PC-9 (cell line): ENCODE results near the gene SLC17A7. TPM values are rescaled to one million over a fixed set of nuclear protein-coding genes. Genes with fewer than 3 reads are reported as not detected.
"Not testable (repeated sequence)": the region's sequence is repeated elsewhere in the genome, so short reads cannot be mapped to it uniquely, and the experiment has no call there.

Experiments used
- BruUV-seq: library from RNA; stranded (reverse); fragments of 400-500 nt; replicated peaks from 2 replicates; lab custom pipeline; 2021; lab: Mats Ljungman, UMichigan
- CTCF ChIA-PET: fragments of 300-600 bp; sonication (Branson Sonifier 250); formaldehyde crosslinking; loops from one replicate; lab custom pipeline; 2022; ENCODE audit warnings: antibody characterized with exemption; lab: Charles Lee
- POLR2A ChIA-PET: fragments of 300-600 bp; sonication (Branson Sonifier 250); formaldehyde crosslinking; loops from one replicate; lab custom pipeline; 2022; ENCODE audit warnings: antibody characterized with exemption; ENCODE audit not compliant: unreplicated experiment; lab: Charles Lee
- DNase-seq, 2 experiments: peaks; one replicate each; pipeline versions ENCODE4 v3.0.0 to v3.0.0-alpha.2; 2015 to 2022; ENCODE audit warnings: mixed read lengths in 1 of 2
- H2AFZ ChIP-seq: fragments of 200-600 bp; sonication (generic); 2 replicates; pipeline ENCODE4 v1.8.1; 2017; ENCODE audit warnings: antibody characterized with exemption
- H3F3A ChIP-seq: fragments of 200-600 bp; sonication (generic); 2 replicates; pipeline ENCODE4 v1.8.1; 2017; ENCODE audit warnings: antibody characterized with exemption, mild to moderate bottlenecking, low read depth; ENCODE audit not compliant: insufficient read depth
- H3K27ac ChIP-seq: fragments of 200-600 bp; sonication (generic); 2 replicates; pipeline ENCODE4 v1.6.1; 2016; ENCODE audit warnings: mixed run types
- H3K27me3 ChIP-seq: fragments of 200-600 bp; sonication (generic); 2 replicates; pipeline ENCODE4 v1.6.1; 2016; ENCODE audit warnings: low read depth, mixed run types; ENCODE audit not compliant: insufficient read depth
- H3K36me3 ChIP-seq: fragments of 200-600 bp; sonication (generic); 2 replicates; pipeline ENCODE4 v1.6.1; 2016; ENCODE audit warnings: low read depth, mixed run types
- H3K4me1 ChIP-seq: fragments of 200-600 bp; sonication (generic); replicated peaks from 2 replicates; pipeline ENCODE4 v1.6.1; 2016; ENCODE audit warnings: mixed run types; ENCODE audit not compliant: insufficient read depth
- H3K4me2 ChIP-seq: fragments of 200-600 bp; sonication (generic); 2 replicates; pipeline ENCODE4 v1.6.1; 2017; ENCODE audit warnings: mixed run types
- H3K4me3 ChIP-seq: fragments of 200-600 bp; sonication (generic); 2 replicates; pipeline ENCODE4 v1.6.1; 2016; ENCODE audit warnings: mixed run types
- H3K79me2 ChIP-seq: fragments of 200-600 bp; sonication (generic); 2 replicates; pipeline ENCODE4 v1.6.1; 2017; ENCODE audit warnings: low read depth, mixed run types
- H3K9me2 ChIP-seq: fragments of 200-600 bp; sonication (generic); 2 replicates; pipeline ENCODE4 v1.8.1; 2017; ENCODE audit warnings: mild to moderate bottlenecking; ENCODE audit not compliant: insufficient read depth
- H3K9me3 ChIP-seq: fragments of 200-600 bp; sonication (generic); 2 replicates; pipeline ENCODE4 v1.8.1; 2016; ENCODE audit warnings: low read depth; ENCODE audit not compliant: insufficient read depth
- H4K20me1 ChIP-seq: fragments of 200-600 bp; sonication (generic); 2 replicates; pipeline ENCODE4 v1.8.1; 2017; ENCODE audit not compliant: insufficient read depth
- EZH2 ChIP-seq: fragments of 200-600 bp; sonication (generic); IDR thresholded peaks from 2 replicates; pipeline ENCODE4 v1.8.0; 2017; ENCODE audit warnings: antibody characterized with exemption, low read depth
- intact Hi-C: fragments of 100-400 bp; cut with micrococcal nuclease; formaldehyde crosslinking; loops from one replicate; pipeline ENCODE4 v1.10.0; 2022; ENCODE audit not compliant: unreplicated experiment
- total RNA-seq: library from RNA; stranded (reverse); gene quantifications from 2 replicates; pipeline ENCODE4 v1.2.3, GENCODE V29; 2021
- TF ChIP-seq, protein P1 (sequence below): fragments of 200-600 bp; sonication (generic); conservative IDR thresholded peaks from 2 replicates; pipeline ENCODE4 v1.6.1; 2017; ENCODE audit warnings: mixed run types, antibody characterized with exemption, mild to moderate bottlenecking, moderate library complexity

Gene SLC17A7
- total RNA-seq, 1 experiment from 2014 or later = 0.68 TPM

- ChIA-PET POLR2A (interaction anchor here (0.6 to 0.7 kb wide), 2 partner anchors 12 to 322 kb away, joined by 3 read pairs; no protein-coding TSS in a partner anchor), CTCF (no interaction called here)
- Histone ChIP-seq H3F3A (peaks cover 34% of the 10 kb centered on the region), H4K20me1 (no peaks in the 10 kb centered on the region), H3K27ac (no peak within 1 kb of the TSS), H3K36me3 (no peaks in the 10 kb centered on the region), H3K27me3 (0 out of 2 replicates have a peak, but pooled peaks cover 4% of the 10 kb centered on the region), H3K4me2 (peak within 1 kb of the TSS; percentile 94), H3K79me2 (no peaks in the 10 kb centered on the region), H3K9me2 (no peaks in the 10 kb centered on the region), H2AFZ (peak within 1 kb of the TSS; percentile 98), H3K9me3 (no peaks in the 10 kb centered on the region), H3K4me3 (peak within 1 kb of the TSS; percentile 98), H3K4me1 (0 out of 2 replicates have a peak, but pooled peaks cover 3% of the 10 kb centered on the region)
- peak; percentile 60 to 79 for DNase-seq
- TF ChIP-seq EZH2 = no peak
- TF ChIP-seq, protein P1, sequence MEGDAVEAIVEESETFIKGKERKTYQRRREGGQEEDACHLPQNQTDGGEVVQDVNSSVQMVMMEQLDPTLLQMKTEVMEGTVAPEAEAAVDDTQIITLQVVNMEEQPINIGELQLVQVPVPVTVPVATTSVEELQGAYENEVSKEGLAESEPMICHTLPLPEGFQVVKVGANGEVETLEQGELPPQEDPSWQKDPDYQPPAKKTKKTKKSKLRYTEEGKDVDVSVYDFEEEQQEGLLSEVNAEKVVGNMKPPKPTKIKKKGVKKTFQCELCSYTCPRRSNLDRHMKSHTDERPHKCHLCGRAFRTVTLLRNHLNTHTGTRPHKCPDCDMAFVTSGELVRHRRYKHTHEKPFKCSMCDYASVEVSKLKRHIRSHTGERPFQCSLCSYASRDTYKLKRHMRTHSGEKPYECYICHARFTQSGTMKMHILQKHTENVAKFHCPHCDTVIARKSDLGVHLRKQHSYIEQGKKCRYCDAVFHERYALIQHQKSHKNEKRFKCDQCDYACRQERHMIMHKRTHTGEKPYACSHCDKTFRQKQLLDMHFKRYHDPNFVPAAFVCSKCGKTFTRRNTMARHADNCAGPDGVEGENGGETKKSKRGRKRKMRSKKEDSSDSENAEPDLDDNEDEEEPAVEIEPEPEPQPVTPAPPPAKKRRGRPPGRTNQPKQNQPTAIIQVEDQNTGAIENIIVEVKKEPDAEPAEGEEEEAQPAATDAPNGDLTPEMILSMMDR = peak; percentile 99
- no TSS peak for BruUV-seq
- intact Hi-C loops = no loop called here
These were observed 32.7 kb upstream of the SLC17A7 start, which contains the start of gene FLT3LG for GRCh38 chr19:49473868-49474541. FLT3LG (plus strand) TSS chr19:49474215; CDS start chr19:49474640, 425 bp downstream.

GRCh38 chr19:49473501-49473867 lies 32.2 kb upstream of the SLC17A7 start:
- ChIA-PET POLR2A (interaction anchor here (0.6 to 0.7 kb wide), 2 partner anchors 12 to 323 kb away, joined by 3 read pairs; no protein-coding TSS in a partner anchor), CTCF (interaction anchor here (0.6 kb wide), 1 partner anchor 151 kb away, joined by 5 read pairs; no protein-coding TSS in a partner anchor)
- Histone ChIP-seq H3F3A (peaks cover 35% of the 10 kb centered on the region), H3K4me2 (peak overlapping the region; percentile 94), H3K4me3 (peak overlapping the region; percentile 98; the same call in 1 of the 2 replicates), H2AFZ (peak overlapping the region; percentile 98)
- H3K4me1 ChIP-seq, H3K27me3 ChIP-seq, H3K27ac ChIP-seq, DNase-seq, H3K79me2 ChIP-seq, H3K9me2 ChIP-seq, H3K36me3 ChIP-seq, intact Hi-C loops, H3K9me3 ChIP-seq, BruUV-seq, H4K20me1 ChIP-seq: not testable (repeated sequence)

DNA sequence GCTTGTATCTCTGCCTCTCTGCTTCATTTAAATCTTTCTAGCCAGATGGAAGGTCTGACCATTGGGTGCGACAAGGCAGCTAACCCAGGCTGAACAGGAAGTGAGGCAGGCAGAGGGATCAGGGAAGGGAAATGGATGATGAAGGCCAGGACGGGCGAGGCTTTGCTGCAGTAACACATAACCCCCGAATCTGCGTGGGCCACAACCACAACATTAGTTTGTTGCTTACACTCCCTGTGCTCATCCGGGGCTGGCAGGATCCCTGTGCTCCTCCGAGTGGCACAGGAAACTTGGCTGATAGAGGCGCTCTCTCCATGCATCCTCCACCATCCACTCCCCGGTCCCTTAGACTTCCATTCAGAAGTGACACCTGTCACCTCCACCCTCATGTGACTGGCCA lies 31.6 kb upstream of the SLC17A7 start:
- H2AFZ ChIP-seq = no peak overlapping the region
- peaks cover 38% of the 10 kb centered on the region for H3F3A ChIP-seq
- no peak overlapping the region for H3K4me3 ChIP-seq
- intact Hi-C loops = no loop called here
- H3K9me2 ChIP-seq = no peaks in the 10 kb centered on the region
- H3K4me2 ChIP-seq = no peak overlapping the region
- no peaks in the 10 kb centered on the region for H3K36me3 ChIP-seq
- no peak for DNase-seq
- H3K79me2 ChIP-seq = no peaks in the 10 kb centered on the region
- H3K4me1 ChIP-seq = 0 out of 2 replicates have a peak, but pooled peaks cover 3% of the 10 kb centered on the region
- H4K20me1 ChIP-seq = no peaks in the 10 kb centered on the region
- H3K27me3 ChIP-seq = 0 out of 2 replicates have a peak, but pooled peaks cover 4% of the 10 kb centered on the region
- CTCF ChIA-PET = interaction anchor here (0.6 kb wide), 1 partner anchor 150 kb away, joined by 5 read pairs; no protein-coding TSS in a partner anchor
- H3K9me3 ChIP-seq = no peaks in the 10 kb centered on the region
- no peak overlapping the region for H3K27ac ChIP-seq
- BruUV-seq = no TSS peak
- POLR2A ChIA-PET = interaction anchor here (0.6 to 0.7 kb wide), 2 partner anchors 167 to 169 kb away, joined by 3 to 5 read pairs; partner anchors contain the start of genes RRAS and SCAF1
- TF ChIP-seq, protein P1 = no peak
- no peak for TF ChIP-seq EZH2
